Neuronal stem cell (in vitro differentiated cells): Measurements from ENCODE around the gene RTTN.
"Not testable (repeated sequence)": the region's sequence is repeated elsewhere in the genome, so short reads cannot be mapped to it uniquely, and the experiment has no call there.

ENCODE experiments used
- DNase-seq: peaks from one replicate; pipeline ENCODE4 v3.0.0-alpha.2; 2013; ENCODE audit warnings: low spot score
- H2AFZ ChIP-seq: one replicate; pipeline ENCODE4 v1.6.1; 2013; ENCODE audit warnings: mild to moderate bottlenecking, low read length, inconsistent platforms
- H2AK5ac ChIP-seq: 2 replicates; pipeline ENCODE4 v1.6.1; 2013; ENCODE audit warnings: low read depth, mild to moderate bottlenecking, inconsistent platforms, low read length, moderate library complexity, mixed read lengths
- H2BK120ac ChIP-seq: 2 replicates; pipeline ENCODE4 v1.6.1; 2013; ENCODE audit warnings: low read depth, mild to moderate bottlenecking, inconsistent platforms, low read length, moderate library complexity, mixed read lengths
- H2BK12ac ChIP-seq: one replicate; pipeline ENCODE4 v1.6.1; 2013; ENCODE audit warnings: low read length, inconsistent platforms
- H2BK15ac ChIP-seq: 2 replicates; pipeline ENCODE4 v1.6.1; 2013; ENCODE audit warnings: mild to moderate bottlenecking, low read length, inconsistent platforms, mixed read lengths
- H2BK5ac ChIP-seq: one replicate; pipeline ENCODE4 v1.6.1; 2013; ENCODE audit warnings: inconsistent platforms, mild to moderate bottlenecking, low read length, moderate library complexity
- H3K14ac ChIP-seq: one replicate; pipeline ENCODE4 v1.6.1; 2013; ENCODE audit warnings: low read length, inconsistent platforms
- H3K18ac ChIP-seq: 2 replicates; pipeline ENCODE4 v1.6.1; 2013; ENCODE audit warnings: low read length, inconsistent platforms
- H3K23ac ChIP-seq: 2 replicates; pipeline ENCODE4 v1.6.1; 2013; ENCODE audit warnings: low read depth, mild to moderate bottlenecking, mixed read lengths, low read length, inconsistent platforms; ENCODE audit not compliant: poor library complexity
- H3K27ac ChIP-seq: replicated peaks from 3 replicates; pipeline ENCODE4 v1.5.1; 2013; ENCODE audit warnings: low read length, inconsistent platforms
- H3K27me3 ChIP-seq, 3 experiments: 2 replicates each; pipeline ENCODE4 v1.6.1; 2013; ENCODE audit warnings: low read length in 3 of 3, mild to moderate bottlenecking in 2 of 3, inconsistent platforms in 1 of 3, low read depth in 1 of 3, mixed read lengths in 1 of 3, moderate library complexity in 1 of 3; ENCODE audit not compliant: control insufficient read depth in 3 of 3, insufficient read depth in 3 of 3
- H3K36me3 ChIP-seq, 2 donors: replicated peaks in 1 of 2; 2 replicates each; pipeline ENCODE4 v1.6.1; 2013; ENCODE audit warnings: low read length in 2 of 2; ENCODE audit not compliant: control insufficient read depth in 2 of 2, insufficient read depth in 2 of 2
- H3K4ac ChIP-seq: 2 replicates; pipeline ENCODE4 v1.6.1; 2013; ENCODE audit warnings: inconsistent platforms, mild to moderate bottlenecking, low read length, moderate library complexity
- H3K4me1 ChIP-seq, 2 donors: 1 replicate in 1 of 2; 2 replicates in 1 of 2; pipeline ENCODE4 v1.6.1; 2013; ENCODE audit warnings: low read length in 2 of 2, low read depth in 1 of 2; ENCODE audit not compliant: control insufficient read depth in 2 of 2, insufficient read depth in 1 of 2
- H3K4me2 ChIP-seq: one replicate; pipeline ENCODE4 v1.6.1; 2013; ENCODE audit warnings: mild to moderate bottlenecking, low read length, inconsistent platforms; ENCODE audit not compliant: insufficient read depth, poor library complexity, severe bottlenecking
- H3K4me3 ChIP-seq, 2 donors: 2 replicates each; pipeline ENCODE4 v1.5.1; 2013; ENCODE audit warnings: low read length in 2 of 2, mild to moderate bottlenecking in 2 of 2, inconsistent platforms in 1 of 2, moderate library complexity in 1 of 2
- H3K79me1 ChIP-seq: one replicate; pipeline ENCODE4 v1.6.1; 2013; ENCODE audit warnings: low read depth, mild to moderate bottlenecking, inconsistent platforms, low read length, moderate library complexity
- H3K9ac ChIP-seq: one replicate; pipeline ENCODE4 v1.6.1; 2013; ENCODE audit warnings: mild to moderate bottlenecking, low read depth, low read length, inconsistent platforms; ENCODE audit not compliant: poor library complexity
- H3K9me3 ChIP-seq, 2 donors: replicated peaks in 1 of 2; 2 replicates each; pipeline versions ENCODE3 to v1.6.1; 2013; ENCODE audit warnings: low read length in 2 of 2, mild to moderate bottlenecking in 2 of 2, inconsistent platforms in 1 of 2, low read depth in 1 of 2, mixed read lengths in 1 of 2, moderate library complexity in 1 of 2; ENCODE audit not compliant: control insufficient read depth in 2 of 2, insufficient read depth in 1 of 2
- H4K8ac ChIP-seq: one replicate; pipeline ENCODE4 v1.6.1; 2013; ENCODE audit warnings: low read depth, mild to moderate bottlenecking, inconsistent platforms, low read length, moderate library complexity
- H4K91ac ChIP-seq: one replicate; pipeline ENCODE4 v1.6.1; 2013; ENCODE audit warnings: low read length, low read depth, mild to moderate bottlenecking, inconsistent platforms; ENCODE audit not compliant: poor library complexity
- WGBS, 2 donors: extraction: QIAGEN DNeasy Blood & Tissue Kit; methylation state at CpG; one replicate each; pipeline ENCODE4 v1.1.7; 2013; ENCODE audit warnings: missing lambda C conversion rate in 2 of 2, mixed read lengths in 1 of 2; ENCODE audit not compliant: insufficient read length in 2 of 2, insufficient replicate concordance in 1 of 2; ENCODE audit errors: extremely low coverage in 2 of 2; 5-methylcytosine and 5-hydroxymethylcytosine counted together

RTTN gene

GRCh38 chr18:69980509-69980908 lies 225.0 kb downstream of the RTTN start:
- no peaks in the 10 kb centered on the region for H3K36me3 ChIP-seq
- H2BK120ac ChIP-seq: no peak overlapping the region
- no peak overlapping the region for H2AFZ ChIP-seq
- no peak overlapping the region for H2BK5ac ChIP-seq
- no peak overlapping the region for H4K91ac ChIP-seq
- no peak overlapping the region for H3K14ac ChIP-seq
- H3K27ac ChIP-seq: no peak overlapping the region
- DNase-seq: no peak
- H2AK5ac ChIP-seq: no peak overlapping the region
- H3K18ac ChIP-seq: no peak overlapping the region
- H2BK15ac ChIP-seq: no peak overlapping the region
- no peak overlapping the region for H3K4ac ChIP-seq
- no peak overlapping the region for H3K9ac ChIP-seq
- H3K4me3 ChIP-seq: no peak overlapping the region
- H3K27me3 ChIP-seq: no peaks in the 10 kb centered on the region
- no peak overlapping the region for H4K8ac ChIP-seq
- H3K4me2 ChIP-seq: no peak overlapping the region
- H3K23ac ChIP-seq: no peak overlapping the region
- no CpG with 5 or more reads among the region's 4 CpGs for WGBS, 2 donors
- peaks cover 0 to under 1% of the 10 kb centered on the region in 2 donors for H3K4me1 ChIP-seq
- no peaks in the 10 kb centered on the region for H3K79me1 ChIP-seq
- no peak overlapping the region for H2BK12ac ChIP-seq
- peaks cover 0 to 12% of the 10 kb centered on the region in 2 donors for H3K9me3 ChIP-seq

- no peak overlapping the region for H3K27ac ChIP-seq
- H3K14ac ChIP-seq: no peak overlapping the region
- no peak overlapping the region for H4K8ac ChIP-seq
- no CpG with 5 or more reads among the region's 13 CpGs for WGBS, 2 donors
- no peak overlapping the region for H2BK5ac ChIP-seq
- H2BK120ac ChIP-seq: no peak overlapping the region
- no peaks in the 10 kb centered on the region for H3K36me3 ChIP-seq
- H3K23ac ChIP-seq: no peak overlapping the region
- H2BK15ac ChIP-seq: no peak overlapping the region
- no peaks in the 10 kb centered on the region for H3K79me1 ChIP-seq
- no peaks in the 10 kb centered on the region for H3K4me1 ChIP-seq
- no peak overlapping the region for H3K18ac ChIP-seq
- peaks cover 0 to 12% of the 10 kb centered on the region in 2 donors for H3K9me3 ChIP-seq
- H4K91ac ChIP-seq: no peak overlapping the region
- no peak overlapping the region for H2AK5ac ChIP-seq
- H3K9ac ChIP-seq: no peak overlapping the region
- H3K4me3 ChIP-seq: no peak overlapping the region
- H2AFZ ChIP-seq: no peak overlapping the region
- no peaks in the 10 kb centered on the region for H3K27me3 ChIP-seq
- no peak overlapping the region for H2BK12ac ChIP-seq
- no peak for DNase-seq
- no peak overlapping the region for H3K4me2 ChIP-seq
- no peak overlapping the region for H3K4ac ChIP-seq
Observed at GRCh38 chr18:69978732-69979715, 226.5 kb downstream of the RTTN start.

- not testable (repeated sequence) for H2BK15ac ChIP-seq, H3K27me3 ChIP-seq, H4K91ac ChIP-seq, H3K79me1 ChIP-seq, H3K27ac ChIP-seq, H3K4me2 ChIP-seq, H3K18ac ChIP-seq, H3K36me3 ChIP-seq, H3K9ac ChIP-seq, H2BK120ac ChIP-seq, H3K4ac ChIP-seq, H3K23ac ChIP-seq, H4K8ac ChIP-seq, H2AK5ac ChIP-seq, H2BK5ac ChIP-seq, H3K14ac ChIP-seq, DNase-seq, H3K4me1 ChIP-seq, H2BK12ac ChIP-seq, H3K4me3 ChIP-seq, H2AFZ ChIP-seq
- peaks cover 2 to 12% of the 10 kb centered on the region in 2 donors for H3K9me3 ChIP-seq
- WGBS, 2 donors: no CpG with 5 or more reads among the region's 4 CpGs
Observed at GRCh38 chr18:69975294-69975693, 230.2 kb downstream of the RTTN start.

- Histone ChIP-seq H3K4me2 (no peak overlapping the region), H3K14ac (no peak overlapping the region), H4K8ac (no peak overlapping the region), H3K9ac (no peak overlapping the region), H4K91ac (no peak overlapping the region), H3K79me1 (no peaks in the 10 kb centered on the region), H2BK15ac (no peak overlapping the region), H3K4ac (no peak overlapping the region), H3K18ac (no peak overlapping the region), H2BK5ac (no peak overlapping the region), H2AFZ (no peak overlapping the region), H3K36me3 (no peaks in the 10 kb centered on the region), H3K9me3 (peaks cover 2 to 12% of the 10 kb centered on the region in 2 donors), H3K4me1 (no peaks in the 10 kb centered on the region), H3K23ac (no peak overlapping the region), H3K4me3 (no peak overlapping the region), H2AK5ac (no peak overlapping the region), H2BK120ac (no peak overlapping the region), H3K27me3 (no peaks in the 10 kb centered on the region), H2BK12ac (no peak overlapping the region), H3K27ac (no peak overlapping the region)
- no peak for DNase-seq
- WGBS, 2 donors: no CpG with 5 or more reads among the region's 1 CpG
Observed at GRCh38 chr18:69974365-69974764, 231.1 kb downstream of the RTTN start.
